Omental fat pad (tissue), 4 donors: ENCODE data around the gene SYPL2. TPM values are rescaled to one million over a fixed set of nuclear protein-coding genes. Genes with fewer than 3 reads are reported as not detected.

Source experiments
- ATAC-seq: fragments of 150-250 bp; one replicate; pipeline ENCODE4 v1.9.1; 2016; ENCODE audit warnings: mild to moderate bottlenecking, moderate library complexity; ENCODE audit not compliant: low FRiP score
- DNase-seq: peaks from one replicate; pipeline ENCODE4 v3.0.0-alpha.2; 2019; ENCODE audit warnings: low spot score
- CTCF ChIP-seq, 3 donors: fragments of 450-650 bp; IDR thresholded peaks; one replicate each; pipeline ENCODE4 v1.5.1; 2016 to 2017; ENCODE audit warnings: antibody characterized with exemption in 3 of 3, mild to moderate bottlenecking in 3 of 3, moderate library complexity in 2 of 3
- total RNA-seq, 4 donors: library from RNA; depleted of rRNA; stranded (reverse); fragments of >200 nt; gene quantifications; one replicate each; pipeline ENCODE4 v1.1.0, GENCODE V29; 2016

The SYPL2 gene
- total RNA-seq, 4 donors from 2014 or later, result 1.7 to 3.7 (median 2.2) TPM

- no peak for TF ChIP-seq CTCF (IDR thresholded peaks at IDR 0.05)
- no peak for ATAC-seq
These were observed 12.5 kb downstream of the SYPL2 start for GRCh38 chr1:109478806-109479205.

GRCh38 chr1:109479311-109479710, 13.0 kb downstream of the SYPL2 start:
- no peak for TF ChIP-seq CTCF (IDR thresholded peaks at IDR 0.05)
- no peak for ATAC-seq
- no peak for DNase-seq

More at GRCh38 chr1:109478806-109479205, 12.5 kb downstream of the SYPL2 start:
- DNase-seq, result no peak

- ATAC-seq, result no peak
- no peak for DNase-seq
- no peak for TF ChIP-seq CTCF (IDR thresholded peaks at IDR 0.05)
These were observed 13.6 kb downstream of the SYPL2 start for GRCh38 chr1:109479901-109480300.

GRCh38 chr1:109481646-109482045, 15.3 kb downstream of the SYPL2 start:
- no peak for ATAC-seq
- no peak for DNase-seq
- no peak for TF ChIP-seq CTCF (IDR thresholded peaks at IDR 0.05)

- no peak for TF ChIP-seq CTCF (IDR thresholded peaks at IDR 0.05)
- DNase-seq (no peak), ATAC-seq (no peak)
These were observed 15.9 kb downstream of the SYPL2 start for GRCh38 chr1:109482242-109482641.

- TF ChIP-seq CTCF (IDR thresholded peaks at IDR 0.05), result no peak
- DNase-seq (no peak), ATAC-seq (peak; percentile 33)
These were observed 16.7 kb downstream of the SYPL2 start for GRCh38 chr1:109482791-109483671.
